ENCODE results near the gene JAZF1. TPM values are rescaled to one million over a fixed set of nuclear protein-coding genes. Genes with fewer than 3 reads are reported as not detected.
A peak's percentile ranks its signal among the peaks of the same experiment; 100 is the strongest.

JAZF1 gene
- total RNA-seq, 2 donors from 2014 or later = 9.3 to 37.4 TPM

DNA sequence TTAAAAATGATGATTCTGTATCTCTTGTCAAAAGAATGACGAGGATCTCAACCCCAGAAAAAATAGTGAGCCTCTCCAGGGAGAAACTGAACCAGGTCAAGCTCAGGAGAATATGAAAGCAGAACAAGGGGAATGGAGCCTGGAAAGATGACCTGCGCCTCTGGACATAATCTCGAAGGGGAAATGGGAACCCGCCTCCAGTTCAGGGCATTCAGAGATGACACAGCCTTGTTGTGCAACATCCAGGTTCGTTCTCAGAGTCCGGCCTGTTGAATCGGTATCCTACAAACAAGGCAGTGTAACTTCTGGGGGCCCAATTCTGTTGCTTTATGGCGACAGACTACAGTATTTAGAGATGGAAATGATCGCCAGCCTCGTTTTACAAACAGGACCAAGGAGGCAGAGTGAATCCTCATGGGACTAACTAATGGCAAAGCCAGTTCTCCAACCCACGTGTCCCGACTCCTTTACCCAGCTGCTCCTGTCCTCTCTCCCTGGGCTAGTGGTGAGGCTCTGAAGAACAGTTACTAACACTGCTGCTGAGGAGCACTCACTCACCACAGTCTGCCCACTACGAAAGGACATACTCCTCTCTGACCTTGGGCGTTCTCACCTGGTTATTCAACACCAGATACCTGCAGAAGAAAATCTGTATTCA, 67.6 kb downstream of the JAZF1 start:
- Histone ChIP-seq H3K4me1 (replicated peaks) (no peaks in the 10 kb centered on the region), H3K4me3 (no peak overlapping the region), H3K9me3 (no peaks in the 10 kb centered on the region), H3K36me3 (no peaks in the 10 kb centered on the region), H3K27me3 (replicated peaks; ENCODE audit: insufficient read depth) (no peaks in the 10 kb centered on the region), H3K27ac (peak overlapping the region; percentile 17 to 21)
- TF ChIP-seq POLR2AphosphoS5 (IDR thresholded peaks at IDR 0.05) = no peak
- TF ChIP-seq, protein P1, sequence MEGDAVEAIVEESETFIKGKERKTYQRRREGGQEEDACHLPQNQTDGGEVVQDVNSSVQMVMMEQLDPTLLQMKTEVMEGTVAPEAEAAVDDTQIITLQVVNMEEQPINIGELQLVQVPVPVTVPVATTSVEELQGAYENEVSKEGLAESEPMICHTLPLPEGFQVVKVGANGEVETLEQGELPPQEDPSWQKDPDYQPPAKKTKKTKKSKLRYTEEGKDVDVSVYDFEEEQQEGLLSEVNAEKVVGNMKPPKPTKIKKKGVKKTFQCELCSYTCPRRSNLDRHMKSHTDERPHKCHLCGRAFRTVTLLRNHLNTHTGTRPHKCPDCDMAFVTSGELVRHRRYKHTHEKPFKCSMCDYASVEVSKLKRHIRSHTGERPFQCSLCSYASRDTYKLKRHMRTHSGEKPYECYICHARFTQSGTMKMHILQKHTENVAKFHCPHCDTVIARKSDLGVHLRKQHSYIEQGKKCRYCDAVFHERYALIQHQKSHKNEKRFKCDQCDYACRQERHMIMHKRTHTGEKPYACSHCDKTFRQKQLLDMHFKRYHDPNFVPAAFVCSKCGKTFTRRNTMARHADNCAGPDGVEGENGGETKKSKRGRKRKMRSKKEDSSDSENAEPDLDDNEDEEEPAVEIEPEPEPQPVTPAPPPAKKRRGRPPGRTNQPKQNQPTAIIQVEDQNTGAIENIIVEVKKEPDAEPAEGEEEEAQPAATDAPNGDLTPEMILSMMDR (IDR thresholded peaks at IDR 0.05) = no peak
- TF ChIP-seq POLR2A (IDR thresholded peaks at IDR 0.05) = no peak
- DNase-seq (ENCODE audit: low spot score) = no peak
- intact Hi-C loops (cut with DNase I) = no loop called here
- 72% methylated on average over 14 of the region's 14 CpGs for WGBS

DNA sequence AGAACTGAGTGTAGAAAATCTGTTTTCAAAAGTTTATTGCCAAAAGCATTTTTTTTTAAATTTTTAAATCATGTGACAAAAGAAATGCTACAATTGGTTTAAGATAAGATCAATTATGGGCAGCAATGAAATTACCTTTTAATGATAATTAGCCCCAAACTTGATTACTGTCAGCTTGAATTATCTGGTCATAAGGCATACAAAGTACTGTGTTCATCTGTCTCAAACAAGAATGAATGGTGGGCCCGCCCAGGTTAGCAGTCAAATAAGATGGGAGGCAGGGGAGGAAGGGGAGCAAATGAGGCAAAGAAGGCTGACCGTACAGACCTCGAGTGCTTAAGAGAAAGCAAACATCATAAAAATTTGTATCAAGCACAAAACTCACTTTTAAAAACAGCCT, 68.1 kb downstream of the JAZF1 start:
- Histone ChIP-seq H3K27ac (peak overlapping the region in 1 of 2 donors; percentile 21), H3K4me3 (no peak overlapping the region), H3K4me1 (replicated peaks) (no peaks in the 10 kb centered on the region), H3K9me3 (no peaks in the 10 kb centered on the region), H3K36me3 (no peaks in the 10 kb centered on the region), H3K27me3 (replicated peaks; ENCODE audit: insufficient read depth) (no peaks in the 10 kb centered on the region)
- WGBS = 41% methylated on average over 3 of the region's 3 CpGs
- TF ChIP-seq POLR2AphosphoS5 (IDR thresholded peaks at IDR 0.05) (no peak), POLR2A (IDR thresholded peaks at IDR 0.05) (no peak)
- TF ChIP-seq, protein P1 (IDR thresholded peaks at IDR 0.05) = no peak
- intact Hi-C loops (cut with DNase I) = no loop called here
- DNase-seq (ENCODE audit: low spot score) = no peak

DNA sequence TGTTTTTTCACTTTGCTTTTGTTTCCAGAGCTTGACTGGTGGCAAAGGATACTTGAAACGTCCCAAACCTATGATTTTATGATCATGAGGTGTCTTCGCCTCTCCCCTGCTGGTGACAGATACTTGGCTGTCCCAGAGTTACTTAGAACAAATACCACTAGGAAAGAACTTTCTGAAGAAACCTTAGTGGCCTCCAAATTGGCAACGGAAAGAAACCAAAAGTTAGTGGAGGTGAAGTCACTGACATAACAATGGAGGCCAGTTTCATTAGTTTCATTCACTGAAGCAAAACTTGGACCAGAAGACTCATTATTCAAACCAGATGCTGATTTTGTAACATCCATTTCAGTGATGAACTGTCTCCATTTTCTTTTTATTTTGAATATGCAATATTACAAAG, 68.6 kb downstream of the JAZF1 start:
- Histone ChIP-seq H3K36me3 (no peaks in the 10 kb centered on the region), H3K27ac (no peak overlapping the region), H3K9me3 (no peaks in the 10 kb centered on the region), H3K4me3 (no peak overlapping the region), H3K4me1 (replicated peaks) (no peaks in the 10 kb centered on the region), H3K27me3 (replicated peaks; ENCODE audit: insufficient read depth) (no peaks in the 10 kb centered on the region)
- no peak for DNase-seq (ENCODE audit: low spot score)
- intact Hi-C loops (cut with DNase I) = no loop called here
- TF ChIP-seq, protein P1 (IDR thresholded peaks at IDR 0.05) = no peak
- TF ChIP-seq POLR2AphosphoS5 (IDR thresholded peaks at IDR 0.05) = no peak
- no peak for TF ChIP-seq POLR2A (IDR thresholded peaks at IDR 0.05)
- WGBS = 38% methylated on average over 3 of the region's 3 CpGs

DNA sequence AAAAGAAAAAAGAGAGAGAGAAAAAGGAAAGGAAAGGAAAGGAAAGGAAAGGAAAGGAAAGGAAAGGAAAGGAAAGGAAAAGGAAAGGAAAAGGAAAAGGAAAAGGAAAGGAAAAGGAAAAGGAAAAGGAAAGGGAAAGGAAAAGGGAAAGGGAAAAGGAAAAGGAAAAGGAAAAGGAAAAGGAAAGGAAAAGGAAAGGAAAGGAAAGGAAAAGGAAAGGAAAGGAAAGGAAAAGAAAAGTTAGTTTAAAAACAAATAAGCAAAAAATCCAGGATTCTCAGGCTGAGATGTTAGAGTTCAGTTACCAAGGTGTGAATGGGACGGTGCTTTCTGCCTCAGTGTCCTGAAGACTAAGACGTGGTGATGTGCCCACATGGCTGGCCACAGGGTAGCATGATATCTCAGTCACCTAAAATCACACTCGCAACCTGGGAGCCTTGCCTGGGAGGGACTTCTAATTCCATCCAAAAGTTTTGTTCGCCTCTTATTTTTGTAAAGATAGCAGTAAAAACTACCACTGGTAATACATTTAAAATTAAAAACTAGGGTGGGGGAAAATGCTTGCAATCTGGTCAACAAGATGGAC, 70.1 kb downstream of the JAZF1 start:
- 95% methylated on average over 4 of the region's 4 CpGs for WGBS
- H3K4me3 ChIP-seq = no peak overlapping the region
- H3K27me3 ChIP-seq (replicated peaks; ENCODE audit: insufficient read depth) = no peaks in the 10 kb centered on the region
- H3K4me1 ChIP-seq (replicated peaks) = no peaks in the 10 kb centered on the region
- no peak for DNase-seq (ENCODE audit: low spot score)
- intact Hi-C loops (cut with DNase I) = no loop called here
- no peak overlapping the region for H3K27ac ChIP-seq
- H3K36me3 ChIP-seq = no peaks in the 10 kb centered on the region
- TF ChIP-seq POLR2AphosphoS5 (IDR thresholded peaks at IDR 0.05) (no peak), POLR2A (IDR thresholded peaks at IDR 0.05) (no peak)
- TF ChIP-seq, protein P1 (IDR thresholded peaks at IDR 0.05) = no peak
- H3K9me3 ChIP-seq = no peaks in the 10 kb centered on the region

DNA sequence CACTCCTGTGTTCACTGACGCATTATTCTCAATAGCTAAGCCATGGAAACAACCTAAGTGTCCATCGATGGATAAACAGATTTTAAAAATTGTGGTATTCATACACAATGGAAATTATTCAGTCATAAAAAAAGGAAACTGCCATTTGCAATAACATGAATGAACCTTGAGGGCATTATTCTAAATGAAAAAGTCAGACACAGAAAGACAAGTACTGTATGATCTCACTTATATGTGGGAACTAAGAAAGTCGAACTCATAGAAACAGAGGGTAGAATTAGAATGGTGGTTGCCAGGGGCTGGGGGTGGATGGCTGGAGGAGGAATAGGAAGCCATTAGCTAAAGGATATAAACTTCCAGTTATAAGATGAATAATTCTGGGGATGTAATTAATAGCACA, 71.8 kb downstream of the JAZF1 start:
- no peaks in the 10 kb centered on the region for H3K9me3 ChIP-seq
- intact Hi-C loops (cut with DNase I) = loop anchor here (5.0 kb wide), 1 partner anchor 164 kb away; no protein-coding TSS in a partner anchor
- DNase-seq (ENCODE audit: low spot score) = no peak
- peaks cover 3% of the 10 kb centered on the region for H3K4me1 ChIP-seq (replicated peaks)
- H3K4me3 ChIP-seq = no peak overlapping the region
- no peak overlapping the region for H3K27ac ChIP-seq
- H3K36me3 ChIP-seq = no peaks in the 10 kb centered on the region
- no peaks in the 10 kb centered on the region for H3K27me3 ChIP-seq (replicated peaks; ENCODE audit: insufficient read depth)
- no peak for TF ChIP-seq POLR2AphosphoS5 (IDR thresholded peaks at IDR 0.05)
- TF ChIP-seq, protein P1 (IDR thresholded peaks at IDR 0.05) = no peak
- no peak for TF ChIP-seq POLR2A (IDR thresholded peaks at IDR 0.05)
- 94% methylated on average over 3 of the region's 3 CpGs for WGBS

Data from prostate gland (tissue), 2 donors.